A549 (cell line): ENCODE data around the gene FAAH2. TPM values are rescaled to one million over a fixed set of nuclear protein-coding genes. Genes with fewer than 3 reads are reported as not detected.
"Not testable (repeated sequence)": the region's sequence is repeated elsewhere in the genome, so short reads cannot be mapped to it uniquely, and the experiment has no call there.

Experiments
- ATAC-seq, 2 experiments: fragments of 200-7000 bp in 1 of 2; fragments of >200 bp in 1 of 2; cut with Nextera tagmentation in 1 of 2; cut with Tn5 transposase in 1 of 2; 3 replicates each; pipeline versions ENCODE4 v1.8.0 to v1.9.1; 2018 to 2020; ENCODE audit warnings: mild to moderate bottlenecking in 1 of 2, moderate library complexity in 1 of 2
- CTCF ChIA-PET: fragments of 300-600 bp; sonication (Branson Sonifier 250); formaldehyde crosslinking; extraction: SDS; loops from one replicate; lab custom pipeline; 2021; ENCODE audit warnings: antibody characterized with exemption, inconsistent platforms; lab: Yijun Ruan, JAX
- POLR2A ChIA-PET: fragments of 350-600 bp; formaldehyde crosslinking; extraction: SDS; loops from one replicate; lab custom pipeline; 2021; ENCODE audit warnings: antibody characterized with exemption, inconsistent platforms; lab: Yijun Ruan, JAX
- DNase-seq, 2 experiments: peaks; one replicate each; pipeline versions ENCODE4 v3.0.0 to v3.0.0-alpha.2; 2011 to 2016; ENCODE audit warnings: low read depth in 1 of 2, low spot score in 1 of 2
- FAIRE-seq: peaks from 2 replicates; lab custom pipeline; 2011; peaks lifted over from hg19 to GRCh38; lab: Jason Lieb, UNC
- H3K27ac ChIP-seq, 2 experiments: fragments of >200 bp; sonication (Bioruptor Twin); formaldehyde crosslinking; 3 replicates each; pipeline ENCODE4 v1.5.1; 2016 to 2017
- H3K4me1 ChIP-seq: fragments of >200 bp; sonication (Bioruptor Twin); formaldehyde crosslinking; 3 replicates; pipeline ENCODE4 v1.6.1; 2016
- H3K4me2 ChIP-seq: fragments of >200 bp; sonication (Bioruptor Twin); formaldehyde crosslinking; 3 replicates; pipeline ENCODE4 v1.6.1; 2016
- H3K4me3 ChIP-seq: fragments of >200 bp; sonication (Bioruptor Twin); formaldehyde crosslinking; 3 replicates; pipeline ENCODE4 v1.5.1; 2016
- H3K9me3 ChIP-seq: fragments of >200 bp; sonication (Bioruptor Twin); formaldehyde crosslinking; 3 replicates; pipeline ENCODE4 v1.6.1; 2016
- BHLHE40 ChIP-seq: IDR thresholded peaks from 2 replicates; pipeline ENCODE4 v1.6.1; 2012; ENCODE audit warnings: low read depth, low read length, inconsistent platforms
- CHD2 ChIP-seq: fragments of 150-350 bp; IDR thresholded peaks from 2 replicates; pipeline ENCODE4 v1.6.1; 2014; ENCODE audit warnings: low read length; ENCODE audit not compliant: partially characterized antibody
- CHD4 ChIP-seq: fragments of 200-600 bp; sonication (generic); IDR thresholded peaks from 2 replicates; pipeline ENCODE4 v1.6.1; 2016; ENCODE audit warnings: antibody characterized with exemption, mild to moderate bottlenecking, borderline replicate concordance
- ESRRA ChIP-seq: fragments of 150-350 bp; IDR thresholded peaks from 2 replicates; pipeline ENCODE4 v1.6.1; 2014; ENCODE audit warnings: mild to moderate bottlenecking, low read length, borderline replicate concordance
- FOSB ChIP-seq: fragments of 250-450 bp; sonication (Bioruptor Pico); IDR thresholded peaks from 2 replicates; pipeline ENCODE4 v1.5.0; 2020; ENCODE audit warnings: mild to moderate bottlenecking, moderate library complexity
- FOSL2 ChIP-seq, 2 experiments: fragments of 450-650 bp in 1 of 2; fragments of >200 bp in 1 of 2; sonication (Bioruptor Twin) in 1 of 2; formaldehyde crosslinking; IDR thresholded peaks; 2 replicates each; pipeline versions ENCODE4 v1.5.0 to v1.6.1; 2016 to 2020; ENCODE audit warnings: mild to moderate bottlenecking in 1 of 2, moderate library complexity in 1 of 2
- FOXS1 ChIP-seq: fragments of 250-450 bp; sonication (Bioruptor Pico); IDR thresholded peaks from 2 replicates; pipeline ENCODE4 v1.5.0; 2020; ENCODE audit warnings: mild to moderate bottlenecking, moderate library complexity
- HOXB13 ChIP-seq: fragments of 250-450 bp; sonication (Bioruptor Pico); IDR thresholded peaks from 2 replicates; pipeline ENCODE4 v1.5.0; 2020; ENCODE audit warnings: low read depth, mild to moderate bottlenecking, moderate library complexity
- JUN ChIP-seq, 2 experiments: fragments of >200 bp; sonication (Bioruptor Twin); formaldehyde crosslinking; IDR thresholded peaks; 2 replicates in 1 of 2; 3 replicates in 1 of 2; pipeline ENCODE4 v1.6.1; 2016 to 2017
- MAFK ChIP-seq: fragments of 450-650 bp; IDR thresholded peaks from 2 replicates; pipeline ENCODE4 v1.6.1; 2014; ENCODE audit not compliant: partially characterized antibody
- NR3C1 ChIP-seq: fragments of >200 bp; sonication (Bioruptor Twin); formaldehyde crosslinking; IDR thresholded peaks from 3 replicates; pipeline ENCODE4 v1.6.1; 2017
- RCOR1 ChIP-seq: fragments of 150-350 bp; IDR thresholded peaks from 2 replicates; pipeline ENCODE4 v1.6.1; 2014; ENCODE audit warnings: antibody characterized with exemption, low read length, low read depth
- RFX5 ChIP-seq: fragments of 450-650 bp; IDR thresholded peaks from 2 replicates; pipeline ENCODE4 v1.7.1; 2014; ENCODE audit warnings: antibody characterized with exemption, mild to moderate bottlenecking, moderate library complexity
- SREBF2 ChIP-seq: fragments of 450-650 bp; IDR thresholded peaks from 2 replicates; pipeline ENCODE4 v1.6.1; 2014; ENCODE audit warnings: mild to moderate bottlenecking, moderate library complexity
- WGBS: methylation state at CpG from one replicate; pipeline ENCODE4 v1.1.6; 2017; ENCODE audit errors: missing lambda C conversion rate; 5-methylcytosine and 5-hydroxymethylcytosine counted together
- polyA plus RNA-seq, 4 experiments: library from polyadenylated mRNA; depleted of rRNA in 3 of 4; stranded (reverse); fragments of >200 nt; fragmentation: RNase III in 1 of 4; extraction: RNeasy Plus Mini Kit Qiagen cat#74134 plus additional on column Dnase treatment in 1 of 4; gene quantifications; 2 replicates in 3 of 4; 3 replicates in 1 of 4; pipeline ENCODE4 v1.2.3, GENCODE V29; 2011 to 2017
- TF ChIP-seq, protein P1 (sequence below): fragments of 250-450 bp; sonication (Bioruptor Pico); IDR thresholded peaks from 2 replicates; pipeline ENCODE4 v1.5.0; 2021; ENCODE audit warnings: mild to moderate bottlenecking, moderate library complexity, borderline replicate concordance
- TF ChIP-seq, protein P2 (sequence below): fragments of 250-450 bp; sonication (Bioruptor Pico); IDR thresholded peaks from 2 replicates; pipeline ENCODE4 v1.5.0; 2020; ENCODE audit warnings: low read depth, mild to moderate bottlenecking, moderate library complexity
- TF ChIP-seq, protein P3 (sequence below): IDR thresholded peaks from 2 replicates; pipeline ENCODE4 v1.6.1; 2012
- TF ChIP-seq, protein P4 (sequence below): fragments of 200-600 bp; sonication (generic); IDR thresholded peaks from 2 replicates; pipeline ENCODE4 v1.6.1; 2016; ENCODE audit warnings: antibody characterized with exemption, mild to moderate bottlenecking, moderate library complexity
- TF ChIP-seq, protein P5 (sequence below): fragments of 450-650 bp; IDR thresholded peaks from 2 replicates; pipeline ENCODE4 v1.6.1; 2014; ENCODE audit warnings: antibody characterized with exemption
- TF ChIP-seq, protein P6 (sequence below): fragments of 150-350 bp; IDR thresholded peaks from 2 replicates; pipeline ENCODE4 v1.6.1; 2014; ENCODE audit warnings: low read depth, mild to moderate bottlenecking, low read length
- TF ChIP-seq, protein P7 (sequence below): IDR thresholded peaks from 2 replicates; pipeline ENCODE4 v1.6.1; 2012

FAAH2 gene
- polyA plus RNA-seq, 2 of the 4 experiments (the other 2 are of a cell fraction), result 0.09 to 0.52 TPM

DNA sequence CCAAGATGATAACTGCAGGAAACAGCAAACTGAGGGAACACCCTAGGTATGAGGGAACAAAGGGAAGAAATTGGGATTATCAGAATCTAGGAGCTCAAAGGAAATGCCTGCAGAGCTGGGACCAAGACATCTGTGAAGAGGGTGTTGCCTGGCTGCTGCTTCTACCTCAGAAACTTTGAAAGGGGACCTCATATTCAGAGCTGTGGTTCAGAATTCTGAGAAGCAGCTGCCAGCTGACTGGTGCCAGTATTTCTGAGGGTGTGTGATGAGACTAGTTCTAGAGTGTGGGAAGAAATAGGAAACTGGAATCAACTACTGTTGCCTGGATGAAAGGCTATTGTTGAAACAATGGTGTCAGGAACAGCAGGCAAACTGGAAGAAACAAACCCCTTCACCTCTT, 8.5 kb downstream of the FAAH2 start (continued):
- TF ChIP-seq, protein P1, sequence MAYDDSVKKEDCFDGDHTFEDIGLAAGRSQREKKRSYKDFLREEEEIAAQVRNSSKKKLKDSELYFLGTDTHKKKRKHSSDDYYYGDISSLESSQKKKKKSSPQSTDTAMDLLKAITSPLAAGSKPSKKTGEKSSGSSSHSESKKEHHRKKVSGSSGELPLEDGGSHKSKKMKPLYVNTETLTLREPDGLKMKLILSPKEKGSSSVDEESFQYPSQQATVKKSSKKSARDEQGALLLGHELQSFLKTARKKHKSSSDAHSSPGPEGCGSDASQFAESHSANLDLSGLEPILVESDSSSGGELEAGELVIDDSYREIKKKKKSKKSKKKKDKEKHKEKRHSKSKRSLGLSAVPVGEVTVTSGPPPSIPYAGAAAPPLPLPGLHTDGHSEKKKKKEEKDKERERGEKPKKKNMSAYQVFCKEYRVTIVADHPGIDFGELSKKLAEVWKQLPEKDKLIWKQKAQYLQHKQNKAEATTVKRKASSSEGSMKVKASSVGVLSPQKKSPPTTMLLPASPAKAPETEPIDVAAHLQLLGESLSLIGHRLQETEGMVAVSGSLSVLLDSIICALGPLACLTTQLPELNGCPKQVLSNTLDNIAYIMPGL (CRISPR knock-in tag), result no peak
- TF ChIP-seq FOSL2 (IDR thresholded peaks at IDR 0.05), result no peak
- no peak for TF ChIP-seq FOSL2 (CRISPR knock-in tag; IDR thresholded peaks at IDR 0.05)
- TF ChIP-seq, protein P2, sequence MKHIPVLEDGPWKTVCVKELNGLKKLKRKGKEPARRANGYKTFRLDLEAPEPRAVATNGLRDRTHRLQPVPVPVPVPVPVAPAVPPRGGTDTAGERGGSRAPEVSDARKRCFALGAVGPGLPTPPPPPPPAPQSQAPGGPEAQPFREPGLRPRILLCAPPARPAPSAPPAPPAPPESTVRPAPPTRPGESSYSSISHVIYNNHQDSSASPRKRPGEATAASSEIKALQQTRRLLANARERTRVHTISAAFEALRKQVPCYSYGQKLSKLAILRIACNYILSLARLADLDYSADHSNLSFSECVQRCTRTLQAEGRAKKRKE (CRISPR knock-in tag), result no peak
- no peak for TF ChIP-seq CHD4

DNA sequence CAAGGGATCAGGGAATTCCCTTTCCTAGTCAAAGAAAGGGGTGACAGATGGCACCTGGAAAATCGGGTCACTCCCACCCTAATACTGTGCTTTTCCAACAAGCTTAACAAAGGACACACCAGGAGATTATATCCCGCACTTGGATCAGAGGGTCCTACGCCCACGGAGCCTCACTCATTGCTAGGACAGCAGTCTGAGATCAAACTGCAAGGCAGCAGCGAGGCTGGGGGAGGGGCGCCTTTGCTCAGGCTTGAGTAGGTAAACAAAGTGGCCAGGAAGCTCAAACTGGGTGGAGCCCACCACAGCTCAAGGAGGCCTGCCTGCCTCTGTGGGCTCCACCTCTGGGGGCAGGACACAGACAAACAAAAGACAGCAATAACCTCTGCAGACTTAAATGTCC, 9.2 kb downstream of the FAAH2 start:
- CTCF ChIA-PET, DNase-seq, FAIRE-seq: not testable (repeated sequence)

DNA sequence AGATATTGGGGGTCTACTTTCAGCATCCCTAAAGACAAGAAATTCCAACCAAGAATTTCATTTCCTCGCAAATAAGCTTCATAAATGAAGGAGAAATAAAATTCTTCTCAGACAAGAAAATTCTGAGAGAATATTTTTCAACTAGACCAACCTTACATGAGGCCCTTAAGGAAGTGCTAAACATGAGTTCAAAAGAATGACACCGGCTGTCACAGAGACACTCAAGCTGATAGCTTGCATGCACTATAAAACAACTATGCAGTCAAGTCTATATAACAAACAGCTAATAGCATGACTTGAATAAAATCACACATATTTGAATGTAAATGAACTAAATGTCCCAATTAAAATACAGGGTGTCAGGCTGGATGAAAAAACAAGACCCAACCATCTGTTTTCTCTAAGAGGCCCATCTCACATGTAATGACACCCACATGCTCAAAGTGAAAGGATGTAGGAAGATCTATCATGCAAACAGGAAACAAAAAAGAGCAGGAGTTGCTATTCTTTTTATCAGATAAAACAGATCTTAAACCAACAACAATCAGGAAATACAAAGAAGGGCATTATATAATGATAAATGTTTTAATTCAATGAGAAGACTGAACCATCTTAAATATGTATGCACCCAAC, 27.2 kb downstream of the FAAH2 start:
- Histone ChIP-seq H3K4me2 (no peak overlapping the region), H3K9me3 (no peaks in the 10 kb centered on the region), H3K27ac (no peak overlapping the region), H3K4me3 (no peak overlapping the region), H3K4me1 (no peaks in the 10 kb centered on the region)
- no peak for TF ChIP-seq MAFK
- TF ChIP-seq FOXS1 (CRISPR knock-in tag), result no peak
- no peak for TF ChIP-seq RFX5
- no peak for TF ChIP-seq RCOR1
- TF ChIP-seq CHD2, result no peak
- no peak for TF ChIP-seq BHLHE40
- TF ChIP-seq HOXB13 (CRISPR knock-in tag), result no peak
- TF ChIP-seq, protein P3, sequence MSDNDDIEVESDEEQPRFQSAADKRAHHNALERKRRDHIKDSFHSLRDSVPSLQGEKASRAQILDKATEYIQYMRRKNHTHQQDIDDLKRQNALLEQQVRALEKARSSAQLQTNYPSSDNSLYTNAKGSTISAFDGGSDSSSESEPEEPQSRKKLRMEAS, result no peak
- TF ChIP-seq, protein P4, sequence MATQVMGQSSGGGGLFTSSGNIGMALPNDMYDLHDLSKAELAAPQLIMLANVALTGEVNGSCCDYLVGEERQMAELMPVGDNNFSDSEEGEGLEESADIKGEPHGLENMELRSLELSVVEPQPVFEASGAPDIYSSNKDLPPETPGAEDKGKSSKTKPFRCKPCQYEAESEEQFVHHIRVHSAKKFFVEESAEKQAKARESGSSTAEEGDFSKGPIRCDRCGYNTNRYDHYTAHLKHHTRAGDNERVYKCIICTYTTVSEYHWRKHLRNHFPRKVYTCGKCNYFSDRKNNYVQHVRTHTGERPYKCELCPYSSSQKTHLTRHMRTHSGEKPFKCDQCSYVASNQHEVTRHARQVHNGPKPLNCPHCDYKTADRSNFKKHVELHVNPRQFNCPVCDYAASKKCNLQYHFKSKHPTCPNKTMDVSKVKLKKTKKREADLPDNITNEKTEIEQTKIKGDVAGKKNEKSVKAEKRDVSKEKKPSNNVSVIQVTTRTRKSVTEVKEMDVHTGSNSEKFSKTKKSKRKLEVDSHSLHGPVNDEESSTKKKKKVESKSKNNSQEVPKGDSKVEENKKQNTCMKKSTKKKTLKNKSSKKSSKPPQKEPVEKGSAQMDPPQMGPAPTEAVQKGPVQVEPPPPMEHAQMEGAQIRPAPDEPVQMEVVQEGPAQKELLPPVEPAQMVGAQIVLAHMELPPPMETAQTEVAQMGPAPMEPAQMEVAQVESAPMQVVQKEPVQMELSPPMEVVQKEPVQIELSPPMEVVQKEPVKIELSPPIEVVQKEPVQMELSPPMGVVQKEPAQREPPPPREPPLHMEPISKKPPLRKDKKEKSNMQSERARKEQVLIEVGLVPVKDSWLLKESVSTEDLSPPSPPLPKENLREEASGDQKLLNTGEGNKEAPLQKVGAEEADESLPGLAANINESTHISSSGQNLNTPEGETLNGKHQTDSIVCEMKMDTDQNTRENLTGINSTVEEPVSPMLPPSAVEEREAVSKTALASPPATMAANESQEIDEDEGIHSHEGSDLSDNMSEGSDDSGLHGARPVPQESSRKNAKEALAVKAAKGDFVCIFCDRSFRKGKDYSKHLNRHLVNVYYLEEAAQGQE, result no peak
- no peak for TF ChIP-seq FOSB (CRISPR knock-in tag)
- no peak for TF ChIP-seq JUN (IDR thresholded peaks at IDR 0.05)
- no peak for TF ChIP-seq ESRRA
- TF ChIP-seq, protein P5, sequence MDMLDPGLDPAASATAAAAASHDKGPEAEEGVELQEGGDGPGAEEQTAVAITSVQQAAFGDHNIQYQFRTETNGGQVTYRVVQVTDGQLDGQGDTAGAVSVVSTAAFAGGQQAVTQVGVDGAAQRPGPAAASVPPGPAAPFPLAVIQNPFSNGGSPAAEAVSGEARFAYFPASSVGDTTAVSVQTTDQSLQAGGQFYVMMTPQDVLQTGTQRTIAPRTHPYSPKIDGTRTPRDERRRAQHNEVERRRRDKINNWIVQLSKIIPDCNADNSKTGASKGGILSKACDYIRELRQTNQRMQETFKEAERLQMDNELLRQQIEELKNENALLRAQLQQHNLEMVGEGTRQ, result no peak
- TF ChIP-seq SREBF2, result no peak
- TF ChIP-seq, protein P6, sequence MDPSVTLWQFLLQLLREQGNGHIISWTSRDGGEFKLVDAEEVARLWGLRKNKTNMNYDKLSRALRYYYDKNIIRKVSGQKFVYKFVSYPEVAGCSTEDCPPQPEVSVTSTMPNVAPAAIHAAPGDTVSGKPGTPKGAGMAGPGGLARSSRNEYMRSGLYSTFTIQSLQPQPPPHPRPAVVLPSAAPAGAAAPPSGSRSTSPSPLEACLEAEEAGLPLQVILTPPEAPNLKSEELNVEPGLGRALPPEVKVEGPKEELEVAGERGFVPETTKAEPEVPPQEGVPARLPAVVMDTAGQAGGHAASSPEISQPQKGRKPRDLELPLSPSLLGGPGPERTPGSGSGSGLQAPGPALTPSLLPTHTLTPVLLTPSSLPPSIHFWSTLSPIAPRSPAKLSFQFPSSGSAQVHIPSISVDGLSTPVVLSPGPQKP, result no peak
- no peak for TF ChIP-seq NR3C1
- TF ChIP-seq, protein P7, sequence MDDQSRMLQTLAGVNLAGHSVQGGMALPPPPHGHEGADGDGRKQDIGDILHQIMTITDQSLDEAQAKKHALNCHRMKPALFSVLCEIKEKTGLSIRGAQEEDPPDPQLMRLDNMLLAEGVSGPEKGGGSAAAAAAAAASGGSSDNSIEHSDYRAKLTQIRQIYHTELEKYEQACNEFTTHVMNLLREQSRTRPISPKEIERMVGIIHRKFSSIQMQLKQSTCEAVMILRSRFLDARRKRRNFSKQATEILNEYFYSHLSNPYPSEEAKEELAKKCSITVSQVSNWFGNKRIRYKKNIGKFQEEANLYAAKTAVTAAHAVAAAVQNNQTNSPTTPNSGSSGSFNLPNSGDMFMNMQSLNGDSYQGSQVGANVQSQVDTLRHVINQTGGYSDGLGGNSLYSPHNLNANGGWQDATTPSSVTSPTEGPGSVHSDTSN, result no peak
- TF ChIP-seq, protein P2 (CRISPR knock-in tag), result no peak
- no peak for ATAC-seq
- POLR2A ChIA-PET, result no interaction called here
- DNase-seq, result no peak
- FAIRE-seq, result peak; percentile 65
- WGBS, result 39% methylated on average over 2 of the region's 2 CpGs
- CTCF ChIA-PET, result no interaction called here

More for the DNA sequence above, 9.2 kb downstream of the FAAH2 start:
- H3K4me1 ChIP-seq, ATAC-seq, POLR2A ChIA-PET, H3K4me2 ChIP-seq, H3K27ac ChIP-seq, H3K9me3 ChIP-seq, H3K4me3 ChIP-seq: not testable (repeated sequence)
- no CpG with 5 or more reads among the region's 6 CpGs for WGBS
